Measurements from ENCODE around the gene TMEM134. TPM values are rescaled to one million over a fixed set of nuclear protein-coding genes. Genes with fewer than 3 reads are reported as not detected.

TMEM134 gene
- total and polyA plus RNA-seq, 9 of the 15 experiments (the other 6 are each of a cell fraction or from before 2014, with no cell fraction given) = 0.63 to 48.4 (median 10.7) TPM

GRCh38 chr11:67420646-67421429 is 48.2 kb downstream of the TMEM134 start (continued):
- TF ChIP-seq HMG20B (CRISPR knock-in tag; IDR thresholded peaks at IDR 0.05) = no peak
- no peak for TF ChIP-seq CBX3 (IDR thresholded peaks at IDR 0.05; ENCODE audit: borderline replicate concordance in 1 of 2, low read length in 2 of 2)
- no peak for TF ChIP-seq ZHX1 (conservative IDR thresholded peaks at IDR 0.05; ENCODE audit: low read length)
- TF ChIP-seq HNRNPUL1 (IDR thresholded peaks at IDR 0.05; ENCODE audit: low read length) = no peak
- TF ChIP-seq, protein P1, sequence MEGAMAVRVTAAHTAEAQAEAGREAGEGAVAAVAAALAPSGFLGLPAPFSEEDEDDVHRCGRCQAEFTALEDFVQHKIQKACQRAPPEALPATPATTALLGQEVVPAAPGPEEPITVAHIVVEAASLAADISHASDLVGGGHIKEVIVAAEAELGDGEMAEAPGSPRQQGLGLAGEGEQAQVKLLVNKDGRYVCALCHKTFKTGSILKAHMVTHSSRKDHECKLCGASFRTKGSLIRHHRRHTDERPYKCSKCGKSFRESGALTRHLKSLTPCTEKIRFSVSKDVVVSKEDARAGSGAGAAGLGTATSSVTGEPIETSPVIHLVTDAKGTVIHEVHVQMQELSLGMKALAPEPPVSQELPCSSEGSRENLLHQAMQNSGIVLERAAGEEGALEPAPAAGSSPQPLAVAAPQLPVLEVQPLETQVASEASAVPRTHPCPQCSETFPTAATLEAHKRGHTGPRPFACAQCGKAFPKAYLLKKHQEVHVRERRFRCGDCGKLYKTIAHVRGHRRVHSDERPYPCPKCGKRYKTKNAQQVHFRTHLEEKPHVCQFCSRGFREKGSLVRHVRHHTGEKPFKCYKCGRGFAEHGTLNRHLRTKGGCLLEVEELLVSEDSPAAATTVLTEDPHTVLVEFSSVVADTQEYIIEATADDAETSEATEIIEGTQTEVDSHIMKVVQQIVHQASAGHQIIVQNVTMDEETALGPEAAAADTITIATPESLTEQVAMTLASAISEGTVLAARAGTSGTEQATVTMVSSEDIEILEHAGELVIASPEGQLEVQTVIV (CRISPR knock-in tag; IDR thresholded peaks at IDR 0.05; ENCODE audit: borderline replicate concordance) = no peak; the same call in 1 of the 2 replicates
- TF ChIP-seq ZNF408 (CRISPR knock-in tag; IDR thresholded peaks at IDR 0.05; ENCODE audit: low read depth) = no peak
- no peak for TF ChIP-seq BHLHE40 (IDR thresholded peaks at IDR 0.05; ENCODE audit: low read length)
- no peak for TF ChIP-seq ADNP (tag; IDR thresholded peaks at IDR 0.05)
- no peak for TF ChIP-seq SRSF7 (optimal IDR thresholded peaks at IDR 0.05; ENCODE audit: low read depth, low read length)
- TF ChIP-seq, protein P2, sequence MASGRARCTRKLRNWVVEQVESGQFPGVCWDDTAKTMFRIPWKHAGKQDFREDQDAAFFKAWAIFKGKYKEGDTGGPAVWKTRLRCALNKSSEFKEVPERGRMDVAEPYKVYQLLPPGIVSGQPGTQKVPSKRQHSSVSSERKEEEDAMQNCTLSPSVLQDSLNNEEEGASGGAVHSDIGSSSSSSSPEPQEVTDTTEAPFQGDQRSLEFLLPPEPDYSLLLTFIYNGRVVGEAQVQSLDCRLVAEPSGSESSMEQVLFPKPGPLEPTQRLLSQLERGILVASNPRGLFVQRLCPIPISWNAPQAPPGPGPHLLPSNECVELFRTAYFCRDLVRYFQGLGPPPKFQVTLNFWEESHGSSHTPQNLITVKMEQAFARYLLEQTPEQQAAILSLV (tag; IDR thresholded peaks at IDR 0.05) = no peak
- TF ChIP-seq ZNF232 (CRISPR knock-in tag; IDR thresholded peaks at IDR 0.05) = no peak
- 0 out of 2 replicates have a peak, but pooled peaks have one; percentile 26 for TF ChIP-seq EGR1 (conservative IDR thresholded peaks at IDR 0.05)
- no peak for TF ChIP-seq SMARCB1 (IDR thresholded peaks at IDR 0.05; ENCODE audit: insufficient read length, low read depth)
- TF ChIP-seq, protein P3, sequence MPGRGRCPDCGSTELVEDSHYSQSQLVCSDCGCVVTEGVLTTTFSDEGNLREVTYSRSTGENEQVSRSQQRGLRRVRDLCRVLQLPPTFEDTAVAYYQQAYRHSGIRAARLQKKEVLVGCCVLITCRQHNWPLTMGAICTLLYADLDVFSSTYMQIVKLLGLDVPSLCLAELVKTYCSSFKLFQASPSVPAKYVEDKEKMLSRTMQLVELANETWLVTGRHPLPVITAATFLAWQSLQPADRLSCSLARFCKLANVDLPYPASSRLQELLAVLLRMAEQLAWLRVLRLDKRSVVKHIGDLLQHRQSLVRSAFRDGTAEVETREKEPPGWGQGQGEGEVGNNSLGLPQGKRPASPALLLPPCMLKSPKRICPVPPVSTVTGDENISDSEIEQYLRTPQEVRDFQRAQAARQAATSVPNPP (IDR thresholded peaks at IDR 0.05; ENCODE audit: borderline replicate concordance, insufficient read depth, insufficient read length) = no peak
- no peak for TF ChIP-seq TCF7 (IDR thresholded peaks at IDR 0.05; ENCODE audit: borderline replicate concordance)
- TF ChIP-seq, protein P4, sequence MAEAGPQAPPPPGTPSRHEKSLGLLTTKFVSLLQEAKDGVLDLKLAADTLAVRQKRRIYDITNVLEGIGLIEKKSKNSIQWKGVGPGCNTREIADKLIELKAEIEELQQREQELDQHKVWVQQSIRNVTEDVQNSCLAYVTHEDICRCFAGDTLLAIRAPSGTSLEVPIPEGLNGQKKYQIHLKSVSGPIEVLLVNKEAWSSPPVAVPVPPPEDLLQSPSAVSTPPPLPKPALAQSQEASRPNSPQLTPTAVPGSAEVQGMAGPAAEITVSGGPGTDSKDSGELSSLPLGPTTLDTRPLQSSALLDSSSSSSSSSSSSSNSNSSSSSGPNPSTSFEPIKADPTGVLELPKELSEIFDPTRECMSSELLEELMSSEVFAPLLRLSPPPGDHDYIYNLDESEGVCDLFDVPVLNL (CRISPR knock-in tag; IDR thresholded peaks at IDR 0.05; ENCODE audit: low read depth) = no peak
- TF ChIP-seq FOSL1 (tag; conservative IDR thresholded peaks at IDR 0.05) = no peak
- peak; percentile 73 for TF ChIP-seq HMGN3 (IDR thresholded peaks at IDR 0.05; ENCODE audit: borderline replicate concordance, extremely low read depth, insufficient read length, low read depth, low read length)
- no peak for TF ChIP-seq PRPF4 (IDR thresholded peaks at IDR 0.05; ENCODE audit: insufficient read depth, low read depth, low read length, poor library complexity, severe bottlenecking)

All from K562 (cell line).